HG02571 (cell line): Measurements from ENCODE around the gene THSD7B.

Experiments used
- ATAC-seq: cut with Tn5 transposase; IDR thresholded peaks from one replicate; pipeline ENCODE4 v1.9.1; 2021; ENCODE audit warnings: mild to moderate bottlenecking, moderate library complexity; ENCODE audit not compliant: unreplicated experiment

Gene THSD7B

GRCh38 chr2:136818839-136819238 lies 53.5 kb downstream of the THSD7B start:
- no peak for ATAC-seq

GRCh38 chr2:136823291-136823690 lies 57.9 kb downstream of the THSD7B start:
- no peak for ATAC-seq

GRCh38 chr2:136828162-136828561 lies 62.8 kb downstream of the THSD7B start:
- ATAC-seq = no peak

GRCh38 chr2:136828774-136829173 lies 63.4 kb downstream of the THSD7B start:
- no peak for ATAC-seq

GRCh38 chr2:136844546-136844945 lies 79.2 kb downstream of the THSD7B start:
- ATAC-seq = no peak

GRCh38 chr2:136858656-136859055 lies 93.3 kb downstream of the THSD7B start:
- ATAC-seq = no peak

- ATAC-seq = no peak
These were observed 95.2 kb downstream of the THSD7B start for GRCh38 chr2:136860443-136860958.

- no peak for ATAC-seq
These were observed 98.1 kb downstream of the THSD7B start for GRCh38 chr2:136863468-136863867.

- ATAC-seq = no peak
These were observed 98.5 kb downstream of the THSD7B start for GRCh38 chr2:136863874-136864273.

- no peak for ATAC-seq
These were observed 106.1 kb downstream of the THSD7B start for GRCh38 chr2:136871424-136871823.

GRCh38 chr2:136874258-136874657 lies 108.9 kb downstream of the THSD7B start:
- no peak for ATAC-seq

GRCh38 chr2:136891100-136891499 lies 125.8 kb downstream of the THSD7B start:
- no peak for ATAC-seq

- ATAC-seq = no peak
These were observed 128.8 kb downstream of the THSD7B start for GRCh38 chr2:136894007-136894634.

GRCh38 chr2:136901732-136902131 lies 136.4 kb downstream of the THSD7B start:
- ATAC-seq = no peak

- no peak for ATAC-seq
These were observed 140.4 kb downstream of the THSD7B start for GRCh38 chr2:136905779-136906178.

GRCh38 chr2:136909777-136910176 lies 144.4 kb downstream of the THSD7B start:
- ATAC-seq = no peak

- ATAC-seq = no peak
These were observed 150.8 kb downstream of the THSD7B start for GRCh38 chr2:136916131-136916530.

GRCh38 chr2:136917411-136917881 lies 152.1 kb downstream of the THSD7B start:
- no peak for ATAC-seq

GRCh38 chr2:136919682-136920081 lies 154.3 kb downstream of the THSD7B start:
- no peak for ATAC-seq

GRCh38 chr2:136920652-136921333 lies 155.4 kb downstream of the THSD7B start:
- no peak for ATAC-seq

GRCh38 chr2:136927156-136927555 lies 161.8 kb downstream of the THSD7B start:
- ATAC-seq = no peak

GRCh38 chr2:136929531-136929930 lies 164.2 kb downstream of the THSD7B start:
- no peak for ATAC-seq
